HG03469 (cell line): ENCODE data around the gene ABCG5.

Experiments used
- ATAC-seq: cut with Tn5 transposase; IDR thresholded peaks from one replicate; pipeline ENCODE4 v1.9.1; 2021; ENCODE audit warnings: mild to moderate bottlenecking, moderate library complexity, moderate number of reproducible peaks; ENCODE audit not compliant: unreplicated experiment

Gene ABCG5

GRCh38 chr2:43810888-43811287, 27.8 kb downstream of the ABCG5 start:
- ATAC-seq: no peak

- ATAC-seq: no peak
Measured at GRCh38 chr2:43810452-43810851, 28.2 kb downstream of the ABCG5 start.

- ATAC-seq: no peak
Measured at GRCh38 chr2:43806719-43807031, 32.0 kb downstream of the ABCG5 start.

GRCh38 chr2:43803113-43803512, 35.5 kb downstream of the ABCG5 start:
- no peak for ATAC-seq

- ATAC-seq: no peak
Measured at GRCh38 chr2:43802135-43802534, 36.5 kb downstream of the ABCG5 start.

- ATAC-seq: no peak
Measured at GRCh38 chr2:43800894-43801293, 37.7 kb downstream of the ABCG5 start.

- no peak for ATAC-seq
Measured at GRCh38 chr2:43798300-43798699, 40.3 kb downstream of the ABCG5 start.

- no peak for ATAC-seq
Measured at GRCh38 chr2:43796206-43796605, 42.4 kb downstream of the ABCG5 start.

GRCh38 chr2:43794956-43795355, 43.7 kb downstream of the ABCG5 start:
- no peak for ATAC-seq

- no peak for ATAC-seq
Measured at GRCh38 chr2:43792653-43793052, 46.0 kb downstream of the ABCG5 start.

GRCh38 chr2:43791035-43791765, 47.4 kb downstream of the ABCG5 start:
- no peak for ATAC-seq

- no peak for ATAC-seq
Measured at GRCh38 chr2:43790147-43790546, 48.5 kb downstream of the ABCG5 start.

- no peak for ATAC-seq
Measured at GRCh38 chr2:43788646-43789045, 50.0 kb downstream of the ABCG5 start.

GRCh38 chr2:43787895-43788294, 50.7 kb downstream of the ABCG5 start:
- ATAC-seq: no peak

- no peak for ATAC-seq
Measured at GRCh38 chr2:43778233-43778632, 60.4 kb downstream of the ABCG5 start.

- no peak for ATAC-seq
Measured at GRCh38 chr2:43777306-43777926, 61.2 kb downstream of the ABCG5 start.

GRCh38 chr2:43776324-43776723, 62.3 kb downstream of the ABCG5 start:
- no peak for ATAC-seq

- no peak for ATAC-seq
Measured at GRCh38 chr2:43774617-43775016, 64.0 kb downstream of the ABCG5 start.

- peak; percentile 94 for ATAC-seq
Measured at GRCh38 chr2:43773876-43774613, 64.6 kb downstream of the ABCG5 start, which contains the start of gene DYNC2LI1. Gene DYNC2LI1 (plus strand): TSS chr2:43774039. CDS start chr2:43774139, 100 bp downstream.

GRCh38 chr2:43766006-43766405, 72.6 kb downstream of the ABCG5 start:
- no peak for ATAC-seq

GRCh38 chr2:43764086-43764705, 74.4 kb downstream of the ABCG5 start:
- ATAC-seq: no peak

GRCh38 chr2:43763091-43763490, 75.5 kb downstream of the ABCG5 start:
- no peak for ATAC-seq
